NB4 (cell line): Measurements from ENCODE around the gene IFT122.

Experiments used
- DNase-seq: peaks from one replicate; pipeline ENCODE4 v3.0.0; 2010; ENCODE audit warnings: low read depth
- H3K4me3 ChIP-seq: one replicate; pipeline ENCODE4 v1.5.1; 2011; ENCODE audit warnings: mild to moderate bottlenecking, low read depth, low read length, moderate library complexity
- MYC ChIP-seq: IDR thresholded peaks from 2 replicates; pipeline ENCODE4 v1.6.1; 2011; ENCODE audit warnings: low read depth, low read length
- POLR2A ChIP-seq: IDR thresholded peaks from 2 replicates; pipeline ENCODE4 v1.6.1; 2011; ENCODE audit warnings: mild to moderate bottlenecking; ENCODE audit not compliant: insufficient read length; ENCODE audit errors: extremely low read depth
- TF ChIP-seq, protein P1 (sequence below): IDR thresholded peaks from one replicate; pipeline ENCODE4 v1.5.1; 2012; ENCODE audit warnings: low read depth, low read length
- TF ChIP-seq, protein P2 (sequence below): IDR thresholded peaks from 2 replicates; pipeline ENCODE4 v1.6.1; 2011; ENCODE audit warnings: low read depth, low read length

Gene IFT122

GRCh38 chr3:129448186-129448895, 8.3 kb downstream of the IFT122 start:
- H3K4me3 ChIP-seq = no peak overlapping the region
- TF ChIP-seq MYC = no peak
- TF ChIP-seq, protein P1, sequence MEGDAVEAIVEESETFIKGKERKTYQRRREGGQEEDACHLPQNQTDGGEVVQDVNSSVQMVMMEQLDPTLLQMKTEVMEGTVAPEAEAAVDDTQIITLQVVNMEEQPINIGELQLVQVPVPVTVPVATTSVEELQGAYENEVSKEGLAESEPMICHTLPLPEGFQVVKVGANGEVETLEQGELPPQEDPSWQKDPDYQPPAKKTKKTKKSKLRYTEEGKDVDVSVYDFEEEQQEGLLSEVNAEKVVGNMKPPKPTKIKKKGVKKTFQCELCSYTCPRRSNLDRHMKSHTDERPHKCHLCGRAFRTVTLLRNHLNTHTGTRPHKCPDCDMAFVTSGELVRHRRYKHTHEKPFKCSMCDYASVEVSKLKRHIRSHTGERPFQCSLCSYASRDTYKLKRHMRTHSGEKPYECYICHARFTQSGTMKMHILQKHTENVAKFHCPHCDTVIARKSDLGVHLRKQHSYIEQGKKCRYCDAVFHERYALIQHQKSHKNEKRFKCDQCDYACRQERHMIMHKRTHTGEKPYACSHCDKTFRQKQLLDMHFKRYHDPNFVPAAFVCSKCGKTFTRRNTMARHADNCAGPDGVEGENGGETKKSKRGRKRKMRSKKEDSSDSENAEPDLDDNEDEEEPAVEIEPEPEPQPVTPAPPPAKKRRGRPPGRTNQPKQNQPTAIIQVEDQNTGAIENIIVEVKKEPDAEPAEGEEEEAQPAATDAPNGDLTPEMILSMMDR = no peak
- no peak for TF ChIP-seq POLR2A
- TF ChIP-seq, protein P2, sequence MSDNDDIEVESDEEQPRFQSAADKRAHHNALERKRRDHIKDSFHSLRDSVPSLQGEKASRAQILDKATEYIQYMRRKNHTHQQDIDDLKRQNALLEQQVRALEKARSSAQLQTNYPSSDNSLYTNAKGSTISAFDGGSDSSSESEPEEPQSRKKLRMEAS = no peak
- no peak for DNase-seq

DNA sequence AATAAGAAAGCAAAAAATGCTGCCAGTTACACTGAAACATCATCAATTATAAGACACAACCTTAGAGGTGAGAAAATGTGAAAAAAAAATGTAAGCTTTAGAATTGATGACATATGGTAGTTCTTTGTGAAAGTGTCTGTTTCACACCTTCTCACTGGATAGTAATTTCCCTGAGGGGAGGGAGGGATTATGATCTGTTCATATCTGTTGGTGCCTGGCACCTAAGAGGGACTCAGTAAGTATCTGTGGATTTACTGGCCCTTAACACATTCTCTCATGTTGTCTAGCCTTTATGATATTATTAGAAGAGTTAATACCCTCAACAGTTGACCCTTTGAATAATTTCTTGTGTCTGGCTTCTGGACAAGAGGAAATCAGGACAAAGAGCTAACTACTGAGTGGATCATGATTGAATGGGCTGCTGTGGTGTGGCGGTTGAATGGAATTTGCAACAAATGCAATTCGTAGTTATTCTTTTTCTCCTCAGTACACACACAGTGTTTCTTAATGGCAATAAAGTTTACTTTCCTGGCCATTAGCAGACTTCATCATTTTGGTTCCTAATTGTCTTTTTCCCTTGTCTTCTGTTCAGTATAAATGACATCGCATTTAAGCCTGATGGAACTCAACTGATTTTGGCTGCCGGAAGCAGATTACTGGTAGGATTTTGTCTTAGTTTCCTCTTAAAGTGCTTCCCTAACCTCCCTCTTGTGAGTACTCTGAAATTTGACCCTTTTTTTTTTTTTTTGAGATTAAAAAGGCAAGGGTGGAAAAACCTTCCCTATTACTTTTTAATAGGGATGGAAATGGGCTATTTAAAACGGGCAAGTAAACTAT, 9.5 kb downstream of the IFT122 start:
- TF ChIP-seq, protein P1 = no peak
- TF ChIP-seq POLR2A (no peak), MYC (no peak)
- TF ChIP-seq, protein P2 = no peak
- DNase-seq = no peak
- no peak overlapping the region for H3K4me3 ChIP-seq

GRCh38 chr3:129453732-129454131, 13.7 kb downstream of the IFT122 start:
- DNase-seq = no peak
- no peak for TF ChIP-seq MYC
- TF ChIP-seq, protein P1 = no peak
- TF ChIP-seq POLR2A = no peak
- TF ChIP-seq, protein P2 = no peak
- H3K4me3 ChIP-seq = no peak overlapping the region

DNA sequence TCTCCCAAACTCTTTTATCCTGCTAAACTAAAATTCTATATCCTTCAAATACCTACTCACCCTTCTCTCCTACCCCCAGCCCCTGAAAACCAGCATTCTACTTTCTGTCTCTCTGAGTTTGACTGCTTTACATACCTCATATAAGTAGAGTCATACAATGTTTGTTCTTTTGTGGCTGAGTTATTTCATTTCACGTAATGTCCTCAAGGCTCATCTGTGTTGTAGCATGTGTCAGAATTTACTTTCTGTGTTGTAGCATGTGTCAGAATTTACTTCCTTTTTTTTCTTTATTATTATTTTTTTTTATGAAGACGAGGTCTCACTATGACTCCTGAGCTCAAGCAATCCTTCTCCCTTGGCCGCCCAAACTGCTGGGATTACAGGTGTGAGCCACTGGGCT, 20.1 kb downstream of the IFT122 start:
- no peak for DNase-seq
- TF ChIP-seq MYC (no peak), POLR2A (no peak)
- TF ChIP-seq, protein P1 = no peak
- TF ChIP-seq, protein P2 = no peak

GRCh38 chr3:129460572-129460971, 20.5 kb downstream of the IFT122 start:
- no peak overlapping the region for H3K4me3 ChIP-seq
- no peak for DNase-seq
- TF ChIP-seq POLR2A = no peak
- TF ChIP-seq, protein P2 = no peak
- TF ChIP-seq, protein P1 = no peak
- no peak for TF ChIP-seq MYC

More for the DNA sequence above, 20.1 kb downstream of the IFT122 start:
- H3K4me3 ChIP-seq = no peak overlapping the region
